Astrocyte (in vitro differentiated cells and primary cell): Measurements from ENCODE around the gene CORO7. TPM values are rescaled to one million over a fixed set of nuclear protein-coding genes. Genes with fewer than 3 reads are reported as not detected.

Experiments used
- DNase-seq: peaks from one replicate; pipeline ENCODE4 v3.0.0-alpha.2; 2010; ENCODE audit warnings: low read depth
- FAIRE-seq: peaks from 2 replicates; lab custom pipeline; 2011; peaks lifted over from hg19 to GRCh38; lab: Jason Lieb, UNC
- H2AFZ ChIP-seq: 2 replicates; pipeline ENCODE4 v1.6.0; 2012; ENCODE audit warnings: low read depth, low read length, inconsistent platforms
- H3K27ac ChIP-seq: 2 replicates; pipeline ENCODE4 v1.5.1; 2011; ENCODE audit warnings: low read depth, low read length, inconsistent platforms
- H3K27me3 ChIP-seq: 2 replicates; pipeline ENCODE4 v1.6.0; 2011; ENCODE audit warnings: low read length, inconsistent platforms; ENCODE audit not compliant: insufficient read depth
- H3K36me3 ChIP-seq: 2 replicates; pipeline ENCODE4 v1.5.1; 2011; ENCODE audit warnings: low read length, inconsistent platforms; ENCODE audit not compliant: insufficient read depth
- H3K4me1 ChIP-seq: 2 replicates; pipeline ENCODE4 v1.5.1; 2011; ENCODE audit warnings: low read length, inconsistent platforms; ENCODE audit not compliant: insufficient read depth
- H3K4me2 ChIP-seq: 2 replicates; pipeline ENCODE4 v1.6.0; 2012; ENCODE audit warnings: low read length, inconsistent platforms
- H3K4me3 ChIP-seq: 2 replicates; pipeline ENCODE4 v1.5.1; 2011; ENCODE audit warnings: low read depth, mild to moderate bottlenecking, low read length, inconsistent platforms; ENCODE audit not compliant: insufficient read depth
- H3K79me2 ChIP-seq: 2 replicates; pipeline ENCODE4 v1.6.0; 2012; ENCODE audit warnings: mild to moderate bottlenecking, low read length, inconsistent platforms; ENCODE audit not compliant: insufficient read depth
- H3K9ac ChIP-seq: 2 replicates; pipeline ENCODE4 v1.6.0; 2012; ENCODE audit warnings: mild to moderate bottlenecking, low read length, inconsistent platforms
- H3K9me3 ChIP-seq: 2 replicates; pipeline ENCODE4 v1.5.1; 2012; ENCODE audit warnings: low read depth, mild to moderate bottlenecking, low read length, inconsistent platforms; ENCODE audit not compliant: insufficient read depth
- H4K20me1 ChIP-seq: 2 replicates; pipeline ENCODE4 v1.6.0; 2012; ENCODE audit warnings: low read length, inconsistent platforms; ENCODE audit not compliant: insufficient read depth
- H3K27ac Mint-ChIP-seq: one replicate; pipeline ENCODE4 v1.8.0; 2021; ENCODE audit warnings: mild to moderate bottlenecking, mixed read lengths; ENCODE audit not compliant: unreplicated experiment
- H3K27me3 Mint-ChIP-seq: one replicate; pipeline ENCODE4 v1.8.0; 2021; ENCODE audit warnings: low read depth, mixed read lengths; ENCODE audit not compliant: unreplicated experiment
- H3K36me3 Mint-ChIP-seq: one replicate; pipeline ENCODE4 v1.8.0; 2021; ENCODE audit warnings: low read depth, mixed read lengths; ENCODE audit not compliant: unreplicated experiment
- H3K4me1 Mint-ChIP-seq: one replicate; pipeline ENCODE4 v1.8.0; 2021; ENCODE audit warnings: low read depth, mixed read lengths; ENCODE audit not compliant: unreplicated experiment
- H3K4me3 Mint-ChIP-seq: one replicate; pipeline ENCODE4 v1.8.0; 2021; ENCODE audit warnings: mild to moderate bottlenecking, moderate library complexity, mixed read lengths; ENCODE audit not compliant: unreplicated experiment
- H3K9me3 Mint-ChIP-seq: one replicate; pipeline ENCODE4 v1.8.0; 2021; ENCODE audit warnings: mild to moderate bottlenecking, mixed read lengths; ENCODE audit not compliant: unreplicated experiment
- EZH2 ChIP-seq: IDR thresholded peaks from 2 replicates; pipeline ENCODE4 v1.6.1; 2012; ENCODE audit warnings: mild to moderate bottlenecking, low read length, inconsistent platforms; ENCODE audit not compliant: insufficient read depth
- total RNA-seq: library from RNA; stranded (reverse); gene quantifications from 2 replicates; pipeline ENCODE4 v1.2.1, GENCODE V29; 2021
- TF ChIP-seq, protein P1 (sequence below): IDR thresholded peaks from 2 replicates; pipeline ENCODE4 v1.5.1; 2011; ENCODE audit warnings: low read depth, mild to moderate bottlenecking, inconsistent platforms, low read length, moderate library complexity; ENCODE audit not compliant: insufficient read depth

CORO7 gene
- total RNA-seq, 1 donor from 2014 or later, result 26.4 TPM

GRCh38 chr16:4450931-4451519, 34.6 kb upstream of the CORO7 start:
- no peaks in the 10 kb centered on the region for H3K79me2 ChIP-seq
- no peak overlapping the region for H3K4me2 ChIP-seq
- peaks cover 45% of the 10 kb centered on the region for H3K36me3 ChIP-seq
- H3K27me3 ChIP-seq, result no peaks in the 10 kb centered on the region
- H3K9ac ChIP-seq, result no peak overlapping the region
- no peak overlapping the region for H3K27ac ChIP-seq
- TF ChIP-seq EZH2, result no peak
- TF ChIP-seq, protein P1, sequence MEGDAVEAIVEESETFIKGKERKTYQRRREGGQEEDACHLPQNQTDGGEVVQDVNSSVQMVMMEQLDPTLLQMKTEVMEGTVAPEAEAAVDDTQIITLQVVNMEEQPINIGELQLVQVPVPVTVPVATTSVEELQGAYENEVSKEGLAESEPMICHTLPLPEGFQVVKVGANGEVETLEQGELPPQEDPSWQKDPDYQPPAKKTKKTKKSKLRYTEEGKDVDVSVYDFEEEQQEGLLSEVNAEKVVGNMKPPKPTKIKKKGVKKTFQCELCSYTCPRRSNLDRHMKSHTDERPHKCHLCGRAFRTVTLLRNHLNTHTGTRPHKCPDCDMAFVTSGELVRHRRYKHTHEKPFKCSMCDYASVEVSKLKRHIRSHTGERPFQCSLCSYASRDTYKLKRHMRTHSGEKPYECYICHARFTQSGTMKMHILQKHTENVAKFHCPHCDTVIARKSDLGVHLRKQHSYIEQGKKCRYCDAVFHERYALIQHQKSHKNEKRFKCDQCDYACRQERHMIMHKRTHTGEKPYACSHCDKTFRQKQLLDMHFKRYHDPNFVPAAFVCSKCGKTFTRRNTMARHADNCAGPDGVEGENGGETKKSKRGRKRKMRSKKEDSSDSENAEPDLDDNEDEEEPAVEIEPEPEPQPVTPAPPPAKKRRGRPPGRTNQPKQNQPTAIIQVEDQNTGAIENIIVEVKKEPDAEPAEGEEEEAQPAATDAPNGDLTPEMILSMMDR, result no peak
- H3K9me3 ChIP-seq, result no peaks in the 10 kb centered on the region
- no peak for DNase-seq
- no peak overlapping the region for H3K4me3 ChIP-seq
- Mint-ChIP-seq H3K27ac (peak overlapping the region; percentile 23), H3K27me3 (no peaks in the 10 kb centered on the region), H3K36me3 (peaks cover 18% of the 10 kb centered on the region), H3K4me1 (no peaks in the 10 kb centered on the region), H3K9me3 (no peaks in the 10 kb centered on the region), H3K4me3 (no peak overlapping the region)
- FAIRE-seq, result no peak
- H2AFZ ChIP-seq, result no peak overlapping the region
- H4K20me1 ChIP-seq, result peaks cover 40% of the 10 kb centered on the region
- no peaks in the 10 kb centered on the region for H3K4me1 ChIP-seq

GRCh38 chr16:4450430-4450829, 34.0 kb upstream of the CORO7 start:
- Mint-ChIP-seq H3K27me3 (no peaks in the 10 kb centered on the region), H3K36me3 (peaks cover 17% of the 10 kb centered on the region), H3K27ac (no peak overlapping the region), H3K4me3 (no peak overlapping the region), H3K4me1 (no peaks in the 10 kb centered on the region), H3K9me3 (no peaks in the 10 kb centered on the region)
- H3K4me1 ChIP-seq, result no peaks in the 10 kb centered on the region
- H3K79me2 ChIP-seq, result no peaks in the 10 kb centered on the region
- peaks cover 43% of the 10 kb centered on the region for H3K36me3 ChIP-seq
- H3K9me3 ChIP-seq, result no peaks in the 10 kb centered on the region
- no peak overlapping the region for H3K4me3 ChIP-seq
- peaks cover 37% of the 10 kb centered on the region for H4K20me1 ChIP-seq
- H3K9ac ChIP-seq, result no peak overlapping the region
- FAIRE-seq (no peak), DNase-seq (no peak)
- no peak overlapping the region for H2AFZ ChIP-seq
- no peaks in the 10 kb centered on the region for H3K27me3 ChIP-seq
- H3K27ac ChIP-seq, result no peak overlapping the region
- no peak overlapping the region for H3K4me2 ChIP-seq
- no peak for TF ChIP-seq EZH2
- TF ChIP-seq, protein P1, result no peak

DNA sequence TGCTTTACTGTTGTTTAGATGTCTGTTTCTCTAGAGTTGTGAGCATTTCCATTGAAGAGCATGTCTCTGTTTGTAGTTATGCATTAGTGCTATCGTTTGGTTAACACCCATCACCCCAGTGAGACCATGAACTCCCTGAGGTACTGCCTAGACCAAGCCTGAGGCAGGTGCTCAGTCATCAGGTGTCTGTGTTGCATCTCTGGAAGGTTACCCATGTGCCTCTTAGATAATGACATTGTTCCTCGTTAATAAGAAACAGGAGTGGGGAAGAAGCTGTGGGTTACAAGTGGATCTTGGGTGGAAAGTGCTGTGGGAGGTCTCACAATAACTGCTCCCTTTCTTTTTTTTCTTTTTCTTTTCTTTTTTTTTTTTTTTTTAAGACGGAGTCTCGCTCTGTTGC, 27.6 kb upstream of the CORO7 start:
- no peak for TF ChIP-seq EZH2
- TF ChIP-seq, protein P1, result no peak
- Mint-ChIP-seq H3K27ac (no peak overlapping the region), H3K4me3 (no peak overlapping the region), H3K4me1 (no peaks in the 10 kb centered on the region), H3K27me3 (no peaks in the 10 kb centered on the region), H3K9me3 (no peaks in the 10 kb centered on the region), H3K36me3 (peaks cover 23% of the 10 kb centered on the region)
- no peak overlapping the region for H3K4me2 ChIP-seq
- no peak overlapping the region for H3K27ac ChIP-seq
- H3K27me3 ChIP-seq, result no peaks in the 10 kb centered on the region
- no peak overlapping the region for H3K4me3 ChIP-seq
- H3K9me3 ChIP-seq, result no peaks in the 10 kb centered on the region
- H2AFZ ChIP-seq, result no peak overlapping the region
- H3K9ac ChIP-seq, result no peak overlapping the region
- no peak for FAIRE-seq
- no peak for DNase-seq
- no peaks in the 10 kb centered on the region for H3K79me2 ChIP-seq
- H3K36me3 ChIP-seq, result peaks cover 52% of the 10 kb centered on the region
- H4K20me1 ChIP-seq, result peaks cover 8% of the 10 kb centered on the region
- H3K4me1 ChIP-seq, result no peaks in the 10 kb centered on the region
